Muscle layer of duodenum (tissue), 2 donors: ENCODE results near the gene MPZL3.

Source experiments
- H3K27ac ChIP-seq: one replicate; pipeline ENCODE4 v1.7.0; 2013; ENCODE audit warnings: mild to moderate bottlenecking, low read length
- H3K27me3 ChIP-seq: one replicate; pipeline ENCODE4 v1.7.0; 2013; ENCODE audit warnings: low read depth, mild to moderate bottlenecking, control low read depth, low read length
- H3K36me3 ChIP-seq, 2 donors: one replicate each; pipeline ENCODE4 v1.7.0; 2013; ENCODE audit warnings: low read length in 2 of 2, control low read depth in 1 of 2, mild to moderate bottlenecking in 1 of 2; ENCODE audit not compliant: insufficient read depth in 2 of 2, control insufficient read depth in 1 of 2
- H3K4me1 ChIP-seq, 2 donors: one replicate each; pipeline ENCODE4 v1.7.0; 2013; ENCODE audit warnings: low read length in 2 of 2, mild to moderate bottlenecking in 2 of 2, control low read depth in 1 of 2, moderate library complexity in 1 of 2; ENCODE audit not compliant: insufficient read depth in 2 of 2, control insufficient read depth in 1 of 2
- H3K4me3 ChIP-seq, 2 donors: one replicate each; pipeline ENCODE4 v1.7.0; 2013; ENCODE audit warnings: low read length in 2 of 2, low read depth in 1 of 2, mild to moderate bottlenecking in 1 of 2
- H3K9me3 ChIP-seq, 2 donors: one replicate each; pipeline ENCODE4 v1.7.0; 2013; ENCODE audit warnings: low read length in 2 of 2, control low read depth in 1 of 2, mild to moderate bottlenecking in 1 of 2; ENCODE audit not compliant: control insufficient read depth in 1 of 2
- donor health status: healthy.

MPZL3 gene

DNA sequence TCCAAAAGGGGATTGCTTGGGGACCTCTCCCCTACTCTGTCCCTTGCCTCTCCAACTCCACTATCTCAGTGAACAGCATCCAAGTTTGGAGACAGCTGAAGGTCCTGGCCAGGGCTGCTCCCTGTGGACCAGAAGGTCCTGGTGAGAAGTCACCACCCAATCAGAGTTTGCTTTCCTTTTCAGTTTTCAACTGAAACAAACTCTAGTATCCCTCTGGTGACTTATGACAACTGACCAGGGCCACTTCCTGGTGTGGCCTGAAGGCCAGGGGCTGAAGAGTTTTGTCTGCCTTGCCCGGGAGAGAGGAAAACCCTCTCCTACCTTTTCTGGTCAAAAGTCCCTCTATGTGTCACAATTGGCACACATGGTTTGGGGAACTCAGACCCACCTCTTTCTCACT is 32.4 kb downstream of the MPZL3 start:
- H3K4me1 ChIP-seq = no peaks in the 10 kb centered on the region
- no peaks in the 10 kb centered on the region for H3K9me3 ChIP-seq
- peaks cover 6% of the 10 kb centered on the region for H3K27me3 ChIP-seq
- H3K36me3 ChIP-seq = no peaks in the 10 kb centered on the region
- no peak overlapping the region for H3K27ac ChIP-seq
- peak overlapping the region in 1 of 2 donors; percentile 13 for H3K4me3 ChIP-seq

DNA sequence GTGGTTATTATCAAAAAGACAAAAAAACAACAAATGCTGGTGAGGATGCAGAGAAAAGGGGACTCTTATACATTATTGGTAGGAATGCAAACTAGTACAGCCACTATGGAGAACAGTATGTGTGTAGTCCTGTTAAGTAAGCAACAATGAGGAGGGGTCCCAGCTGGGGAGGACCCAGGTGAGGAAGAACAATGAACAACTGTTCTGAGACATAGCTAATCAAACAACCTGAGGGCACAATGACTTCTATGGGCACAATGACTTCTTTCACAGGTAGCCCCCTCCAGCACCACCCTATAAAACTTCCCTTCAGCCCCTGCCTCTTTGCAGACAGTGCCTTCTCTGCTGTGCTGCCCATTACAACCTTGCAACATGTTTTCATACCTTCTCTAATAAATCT is 32.9 kb downstream of the MPZL3 start:
- no peaks in the 10 kb centered on the region for H3K4me1 ChIP-seq
- no peaks in the 10 kb centered on the region for H3K9me3 ChIP-seq
- H3K27me3 ChIP-seq = peaks cover 6% of the 10 kb centered on the region
- no peaks in the 10 kb centered on the region for H3K36me3 ChIP-seq
- no peak overlapping the region for H3K27ac ChIP-seq
- no peak overlapping the region for H3K4me3 ChIP-seq

DNA sequence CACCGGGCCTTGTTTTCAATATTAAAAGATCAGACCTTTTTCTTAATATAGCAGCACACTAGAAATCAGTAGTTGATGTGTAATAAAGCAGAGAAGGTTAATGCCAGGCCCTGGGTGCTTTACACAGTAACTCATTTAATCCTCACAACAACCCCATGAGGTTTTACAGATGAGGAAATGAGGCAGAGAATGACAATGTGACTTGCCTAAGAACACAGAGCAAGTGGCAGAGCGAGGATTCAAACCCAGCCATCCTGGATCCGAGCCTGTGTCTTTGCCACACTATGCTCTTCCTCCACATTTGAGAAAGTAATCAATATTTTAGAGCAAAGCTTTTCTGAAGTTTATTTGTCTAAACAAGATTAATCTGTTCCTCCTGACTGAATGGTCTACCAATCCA is 34.6 kb downstream of the MPZL3 start:
- no peaks in the 10 kb centered on the region for H3K9me3 ChIP-seq
- peak overlapping the region; percentile 27 for H3K27ac ChIP-seq
- no peak overlapping the region for H3K4me3 ChIP-seq
- H3K36me3 ChIP-seq = no peaks in the 10 kb centered on the region
- H3K4me1 ChIP-seq = peaks cover 0 to 10% of the 10 kb centered on the region in 2 donors
- peaks cover 6% of the 10 kb centered on the region for H3K27me3 ChIP-seq

DNA sequence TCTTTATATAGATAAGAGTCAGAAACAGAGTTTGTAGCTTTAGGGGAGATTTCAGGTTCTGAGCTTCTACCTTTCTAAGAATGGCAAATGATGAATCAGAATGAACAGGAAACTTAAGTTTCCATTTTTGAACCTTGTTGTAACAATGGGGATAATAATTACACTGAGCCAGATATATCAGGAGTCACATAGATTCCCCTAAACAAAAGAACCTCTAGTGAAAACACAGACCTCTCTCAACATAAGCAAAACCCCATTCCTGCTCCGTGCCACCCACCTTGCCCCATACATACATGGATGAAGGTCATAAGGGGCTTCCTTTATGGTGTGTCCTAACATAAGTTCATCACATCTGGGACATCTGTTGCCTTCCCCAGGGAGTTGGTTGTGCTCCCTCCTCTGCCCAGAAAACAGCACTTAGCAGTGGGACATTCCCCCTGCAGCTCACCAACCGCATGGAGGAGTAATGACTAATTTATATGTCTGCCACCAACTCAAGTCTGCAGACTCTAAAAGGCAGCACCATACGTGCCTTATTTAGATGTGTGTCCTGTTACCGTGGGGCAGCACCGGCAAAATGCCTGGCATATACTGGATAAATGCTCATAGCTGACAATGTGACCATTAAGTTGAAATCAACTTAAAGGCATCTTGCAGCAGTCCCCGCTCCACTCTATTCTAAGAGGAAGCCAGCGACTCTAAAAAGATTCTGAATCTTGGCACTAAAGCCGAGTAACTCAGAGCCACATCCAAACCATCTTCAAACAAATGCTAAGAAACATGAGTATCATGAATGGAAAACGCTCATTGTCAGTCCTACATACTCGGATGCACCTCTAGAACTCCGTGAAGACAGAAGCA is 35.3 kb downstream of the MPZL3 start:
- no peak overlapping the region for H3K4me3 ChIP-seq
- no peaks in the 10 kb centered on the region for H3K9me3 ChIP-seq
- peak overlapping the region; percentile 27 for H3K27ac ChIP-seq
- peaks cover 0 to 10% of the 10 kb centered on the region in 2 donors for H3K4me1 ChIP-seq
- H3K27me3 ChIP-seq = peaks cover 6% of the 10 kb centered on the region
- H3K36me3 ChIP-seq = no peaks in the 10 kb centered on the region

DNA sequence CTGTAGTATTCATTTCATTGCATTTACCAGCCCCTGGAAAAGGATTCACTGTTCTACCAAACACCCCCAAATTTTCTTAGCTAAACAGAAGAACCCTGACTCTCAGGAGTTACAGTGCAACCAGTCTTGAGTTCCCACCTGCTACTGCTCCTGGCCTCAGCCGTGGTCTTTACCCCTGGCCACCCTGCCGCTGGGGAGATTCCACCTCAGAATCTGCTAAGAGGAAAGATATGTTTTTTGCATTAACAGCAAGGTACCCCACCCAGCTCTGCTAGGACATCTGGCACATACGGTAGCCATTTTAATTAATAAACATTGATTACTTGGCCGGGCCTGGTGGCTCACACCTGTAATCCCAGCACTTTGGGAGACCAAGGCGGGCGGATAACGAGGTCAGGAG is 36.4 kb downstream of the MPZL3 start:
- Histone ChIP-seq H3K27me3 (no peaks in the 10 kb centered on the region), H3K27ac (no peak overlapping the region)

DNA sequence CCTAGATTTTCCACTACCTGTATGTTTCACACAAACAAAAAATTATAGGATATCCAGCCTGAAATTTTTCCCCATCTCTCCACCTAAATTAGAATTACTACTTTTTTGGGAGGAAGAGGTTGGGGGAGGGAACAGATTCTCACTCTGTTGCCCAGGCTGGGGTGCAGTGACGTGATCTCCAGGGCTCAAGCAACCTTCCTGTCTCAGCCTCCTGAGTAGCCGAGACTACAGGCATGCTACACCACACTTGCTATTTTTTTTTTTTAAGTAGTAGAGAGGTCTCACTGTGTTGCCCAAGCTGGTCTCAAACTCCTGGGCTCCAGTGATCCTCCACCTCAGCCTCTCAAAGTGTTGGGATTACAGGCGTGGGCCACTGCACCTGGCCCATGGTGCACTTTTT is 36.9 kb downstream of the MPZL3 start:
- Histone ChIP-seq H3K27me3 (no peaks in the 10 kb centered on the region), H3K4me3 (no peak overlapping the region), H3K27ac (no peak overlapping the region), H3K9me3 (no peaks in the 10 kb centered on the region), H3K36me3 (no peaks in the 10 kb centered on the region), H3K4me1 (peaks cover 0 to 10% of the 10 kb centered on the region in 2 donors)

More for the DNA sequence above, 36.4 kb downstream of the MPZL3 start:
- no peaks in the 10 kb centered on the region for H3K36me3 ChIP-seq
- no peaks in the 10 kb centered on the region for H3K9me3 ChIP-seq
- H3K4me3 ChIP-seq = no peak overlapping the region
- H3K4me1 ChIP-seq = peaks cover 0 to 10% of the 10 kb centered on the region in 2 donors

DNA sequence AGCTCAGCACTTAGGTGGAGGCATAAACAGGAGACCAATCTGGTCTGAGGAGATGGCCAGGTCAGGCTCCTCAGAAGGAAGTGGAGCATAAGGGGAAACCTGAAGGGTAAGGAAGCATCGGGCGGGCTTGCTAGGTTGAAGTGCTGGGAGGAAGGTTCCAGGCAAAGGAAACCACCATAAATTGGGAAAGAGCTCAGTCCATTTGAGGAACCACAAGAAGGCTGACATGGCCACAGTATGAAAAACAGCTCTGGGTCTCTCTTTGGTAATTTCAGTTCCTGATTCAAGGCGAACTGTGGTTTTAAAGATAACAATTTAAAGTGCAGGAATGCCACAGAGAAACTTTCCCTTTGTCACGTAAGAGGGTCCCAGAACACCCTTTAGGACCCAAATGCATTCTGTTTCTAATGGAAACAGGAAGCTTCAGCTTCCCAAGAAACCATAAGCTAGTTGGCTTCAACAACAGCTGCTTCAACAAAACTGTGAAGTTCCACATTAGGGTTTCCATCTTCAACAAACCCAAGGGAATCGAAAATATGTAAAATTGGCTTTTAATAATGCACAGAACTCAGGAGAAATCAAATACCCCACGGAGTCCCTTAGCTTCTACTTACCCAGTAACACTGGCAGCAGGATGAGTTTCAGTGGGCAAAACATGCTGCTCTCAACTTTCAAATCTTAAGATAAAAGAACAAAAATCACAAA is 37.8 kb downstream of the MPZL3 start:
- Histone ChIP-seq H3K4me3 (no peak overlapping the region), H3K27ac (peak overlapping the region; percentile 42), H3K27me3 (no peaks in the 10 kb centered on the region), H3K4me1 (peaks cover 0 to 10% of the 10 kb centered on the region in 2 donors), H3K36me3 (no peaks in the 10 kb centered on the region), H3K9me3 (no peaks in the 10 kb centered on the region)

DNA sequence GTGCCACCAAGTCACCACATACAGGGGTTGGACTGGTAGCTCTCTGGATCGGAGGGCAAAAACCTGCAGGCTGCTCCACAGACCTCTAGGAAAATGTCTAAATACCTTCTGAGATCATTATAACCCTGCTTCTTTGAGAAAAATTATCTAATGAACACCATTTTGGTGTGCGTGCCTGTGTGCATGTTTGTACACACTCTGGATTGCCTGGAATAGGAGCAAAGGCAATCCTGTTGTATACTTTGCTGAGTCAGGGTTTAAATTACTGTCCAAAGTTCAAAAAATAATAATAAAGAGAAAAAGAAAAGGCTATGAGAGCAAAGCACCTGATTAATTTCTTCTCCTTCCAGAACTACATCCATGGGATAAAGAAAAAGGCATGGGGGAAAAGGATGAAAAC is 38.4 kb downstream of the MPZL3 start:
- Histone ChIP-seq H3K9me3 (no peaks in the 10 kb centered on the region), H3K4me3 (no peak overlapping the region), H3K27ac (peak overlapping the region; percentile 42), H3K27me3 (no peaks in the 10 kb centered on the region), H3K4me1 (peaks cover 0 to 10% of the 10 kb centered on the region in 2 donors), H3K36me3 (no peaks in the 10 kb centered on the region)

DNA sequence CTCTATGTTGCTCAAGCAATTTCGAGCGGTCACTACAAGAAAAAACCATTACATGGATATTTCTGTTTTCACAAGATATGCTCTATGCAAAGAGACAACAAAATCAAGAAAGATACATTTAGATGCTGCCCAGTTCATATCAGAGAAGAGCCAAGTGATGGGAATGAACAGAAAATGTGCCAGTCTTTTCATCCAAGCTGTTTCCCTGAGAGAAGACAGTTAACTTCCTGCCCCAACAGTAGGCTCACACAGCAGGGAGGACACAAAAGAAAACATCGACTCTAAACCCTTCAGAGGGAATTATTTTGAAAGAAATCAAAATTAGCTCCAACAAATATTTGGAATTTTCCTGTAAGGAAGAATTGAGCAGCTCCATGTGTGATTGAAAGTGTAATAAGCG is 39.0 kb downstream of the MPZL3 start:
- no peak overlapping the region for H3K4me3 ChIP-seq
- H3K36me3 ChIP-seq = no peaks in the 10 kb centered on the region
- H3K9me3 ChIP-seq = no peaks in the 10 kb centered on the region
- H3K27me3 ChIP-seq = no peaks in the 10 kb centered on the region
- H3K27ac ChIP-seq = peak overlapping the region; percentile 19
- H3K4me1 ChIP-seq = peaks cover 0 to 10% of the 10 kb centered on the region in 2 donors

DNA sequence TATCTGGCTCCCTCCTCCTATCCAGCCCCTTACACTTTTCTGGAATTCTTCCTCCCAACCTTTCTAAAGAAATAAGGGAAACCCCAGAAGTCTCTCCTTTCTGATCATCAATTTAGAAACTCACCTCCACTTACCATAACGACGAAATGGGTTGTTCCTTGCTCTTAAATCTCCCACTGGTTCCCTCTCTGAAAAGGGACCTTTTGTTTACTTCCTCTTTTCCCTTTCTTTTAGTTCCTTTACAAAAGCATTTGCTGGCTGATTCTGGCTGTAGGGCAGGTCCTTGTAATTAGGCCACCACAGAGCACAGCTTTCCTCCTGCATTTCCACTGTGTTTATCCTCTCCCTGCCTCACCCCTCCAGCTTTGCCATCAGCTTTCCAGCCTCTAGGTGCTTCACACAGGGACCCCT is 39.4 kb downstream of the MPZL3 start:
- H3K4me1 ChIP-seq = peaks cover 0 to 10% of the 10 kb centered on the region in 2 donors
- H3K27me3 ChIP-seq = no peaks in the 10 kb centered on the region
- H3K4me3 ChIP-seq = no peak overlapping the region
- no peaks in the 10 kb centered on the region for H3K9me3 ChIP-seq
- no peaks in the 10 kb centered on the region for H3K36me3 ChIP-seq
- H3K27ac ChIP-seq = peak overlapping the region; percentile 19

DNA sequence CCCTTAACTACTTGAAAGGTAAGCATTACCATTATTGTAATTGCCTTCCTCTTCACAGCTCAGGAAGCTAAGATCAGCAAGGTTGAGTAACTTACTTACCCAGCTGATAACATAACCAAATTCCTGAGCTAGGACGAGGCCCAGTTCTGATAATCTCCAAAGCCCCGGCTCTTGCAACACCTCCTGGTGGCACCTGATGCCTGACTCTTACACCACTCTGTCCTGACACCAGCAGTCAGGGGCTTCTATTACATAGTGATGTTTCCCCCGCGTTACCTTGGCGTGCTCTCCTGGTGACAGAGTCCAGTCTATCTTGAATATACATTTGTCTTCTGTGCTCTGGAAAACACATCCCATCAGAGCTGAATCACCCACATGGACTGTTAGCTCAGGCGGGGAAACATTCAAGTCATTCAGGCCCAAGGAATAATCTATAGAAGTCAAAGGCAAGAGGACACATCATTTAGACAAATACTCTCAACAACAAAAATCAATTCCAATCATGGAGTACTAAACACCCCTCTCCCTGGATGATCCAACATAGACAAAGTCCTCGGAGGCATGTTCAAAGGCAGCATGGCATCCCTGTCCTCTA is 39.9 kb downstream of the MPZL3 start:
- H3K9me3 ChIP-seq = no peaks in the 10 kb centered on the region
- H3K27me3 ChIP-seq = no peaks in the 10 kb centered on the region
- H3K4me3 ChIP-seq = no peak overlapping the region
- H3K27ac ChIP-seq = no peak overlapping the region
- H3K36me3 ChIP-seq = no peaks in the 10 kb centered on the region
- H3K4me1 ChIP-seq = peaks cover 0 to 10% of the 10 kb centered on the region in 2 donors
